ENCODE results near the gene ARHGEF12. TPM values are rescaled to one million over a fixed set of nuclear protein-coding genes. Genes with fewer than 3 reads are reported as not detected.
A peak's percentile ranks its signal among the peaks of the same experiment; 100 is the strongest.

Gene ARHGEF12
- polyA plus RNA-seq, 1 experiment: 16.9 TPM

DNA sequence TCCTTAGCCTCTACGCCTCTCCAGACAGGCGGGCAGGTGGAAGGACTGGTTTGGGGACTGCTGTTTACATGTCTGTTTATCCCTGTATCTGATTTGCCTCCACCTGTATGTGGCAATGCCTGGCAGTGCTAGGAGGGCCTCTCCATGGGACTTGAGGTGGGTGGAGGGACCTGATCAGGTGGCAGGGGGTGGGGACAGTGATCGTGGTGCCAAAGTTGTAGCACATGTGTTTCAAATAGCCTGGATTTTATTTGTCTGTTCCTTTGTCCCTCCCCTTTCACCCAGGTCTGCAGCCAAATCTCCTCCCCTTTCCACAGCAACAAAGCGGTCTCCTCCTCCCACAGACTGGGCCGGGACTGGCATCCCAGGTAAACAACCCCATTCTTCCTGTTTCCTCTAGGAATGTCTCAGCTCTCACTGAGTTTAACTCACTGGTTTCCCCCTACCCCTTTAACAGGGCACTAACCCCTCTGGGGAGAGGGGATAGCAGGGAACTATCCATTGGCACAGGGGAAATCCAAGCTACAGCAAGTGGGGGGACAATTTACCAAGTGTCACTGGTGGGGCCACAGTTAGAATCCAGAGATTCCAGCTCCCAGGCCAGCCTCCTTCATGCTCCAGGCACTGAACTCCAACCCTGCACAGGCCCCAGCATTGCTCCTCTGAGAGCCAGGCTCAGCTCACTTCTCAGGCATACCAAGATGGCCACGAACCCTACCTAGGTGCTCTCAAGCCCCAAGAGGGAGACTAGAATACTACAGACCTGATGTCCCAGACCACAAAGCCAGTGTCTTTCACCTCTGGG lies 34.0 kb upstream of the ARHGEF12 start:
- H3K36me3 ChIP-seq (ENCODE audit: control insufficient read depth, insufficient read depth, low read length): no peaks in the 10 kb centered on the region
- no peak overlapping the region for H3K4me3 ChIP-seq (ENCODE audit: low read depth, low read length)
- ChIA-PET POLR2A (no interaction called here), CTCF (interaction anchor here (0.6 to 10.5 kb wide), 28 partner anchors 8 to 806 kb away, joined by 3 to 219 read pairs (median 7); partner anchors contain the start of genes ARHGEF12, OAF, POU2F3 and TLCD5)
- no peak for DNase-seq (ENCODE audit: low read depth)
- TF ChIP-seq, protein P1, sequence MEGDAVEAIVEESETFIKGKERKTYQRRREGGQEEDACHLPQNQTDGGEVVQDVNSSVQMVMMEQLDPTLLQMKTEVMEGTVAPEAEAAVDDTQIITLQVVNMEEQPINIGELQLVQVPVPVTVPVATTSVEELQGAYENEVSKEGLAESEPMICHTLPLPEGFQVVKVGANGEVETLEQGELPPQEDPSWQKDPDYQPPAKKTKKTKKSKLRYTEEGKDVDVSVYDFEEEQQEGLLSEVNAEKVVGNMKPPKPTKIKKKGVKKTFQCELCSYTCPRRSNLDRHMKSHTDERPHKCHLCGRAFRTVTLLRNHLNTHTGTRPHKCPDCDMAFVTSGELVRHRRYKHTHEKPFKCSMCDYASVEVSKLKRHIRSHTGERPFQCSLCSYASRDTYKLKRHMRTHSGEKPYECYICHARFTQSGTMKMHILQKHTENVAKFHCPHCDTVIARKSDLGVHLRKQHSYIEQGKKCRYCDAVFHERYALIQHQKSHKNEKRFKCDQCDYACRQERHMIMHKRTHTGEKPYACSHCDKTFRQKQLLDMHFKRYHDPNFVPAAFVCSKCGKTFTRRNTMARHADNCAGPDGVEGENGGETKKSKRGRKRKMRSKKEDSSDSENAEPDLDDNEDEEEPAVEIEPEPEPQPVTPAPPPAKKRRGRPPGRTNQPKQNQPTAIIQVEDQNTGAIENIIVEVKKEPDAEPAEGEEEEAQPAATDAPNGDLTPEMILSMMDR (IDR thresholded peaks at IDR 0.05; ENCODE audit: insufficient read depth, low read depth, low read length): no peak
- peaks cover 10% of the 10 kb centered on the region for H3K27me3 ChIP-seq (ENCODE audit: control insufficient read depth, insufficient read depth, low read length)

DNA sequence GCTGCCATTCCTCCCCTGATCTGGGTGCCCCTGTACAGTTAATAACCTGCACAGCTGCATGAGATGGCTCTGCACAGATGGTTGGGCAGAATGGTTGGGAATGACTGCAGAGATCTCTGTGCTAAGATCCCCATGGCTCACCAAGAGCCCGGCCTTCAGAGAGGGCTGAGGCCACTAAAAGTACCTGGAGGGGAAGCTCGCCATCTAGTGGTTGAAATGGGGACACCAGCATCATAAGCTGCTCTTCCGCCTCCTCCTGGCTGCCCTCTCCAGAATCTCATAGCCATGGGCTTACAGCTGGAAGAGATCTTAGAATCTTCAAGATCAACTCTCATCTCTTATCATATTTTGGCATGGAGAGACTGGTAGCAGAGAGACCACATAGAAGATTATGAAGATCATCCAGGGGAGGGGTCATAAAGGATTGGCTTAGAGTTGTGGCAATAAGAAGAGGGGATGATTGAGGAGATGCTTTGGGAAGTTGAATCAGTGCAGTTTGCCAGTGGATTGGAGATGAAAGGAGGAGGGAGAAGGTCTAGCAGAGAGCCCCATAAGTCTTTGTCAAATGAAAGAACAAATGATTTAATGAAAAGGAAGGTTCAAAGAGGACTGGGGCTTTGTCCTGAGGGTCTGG lies 33.1 kb upstream of the ARHGEF12 start:
- Histone ChIP-seq H3K36me3 (ENCODE audit: control insufficient read depth, insufficient read depth, low read length) (no peaks in the 10 kb centered on the region), H3K27me3 (ENCODE audit: control insufficient read depth, insufficient read depth, low read length) (peaks cover 7% of the 10 kb centered on the region), H3K4me3 (ENCODE audit: low read depth, low read length) (no peak overlapping the region)
- CTCF ChIA-PET: interaction anchor here (0.6 to 10.5 kb wide), 30 partner anchors 9 to 807 kb away, joined by 3 to 219 read pairs (median 6); partner anchors contain the start of genes ARHGEF12, OAF, POU2F3 and TLCD5
- POLR2A ChIA-PET: no interaction called here
- TF ChIP-seq, protein P1 (IDR thresholded peaks at IDR 0.05; ENCODE audit: insufficient read depth, low read depth, low read length): peak; percentile 96
- no peak for DNase-seq (ENCODE audit: low read depth)

DNA sequence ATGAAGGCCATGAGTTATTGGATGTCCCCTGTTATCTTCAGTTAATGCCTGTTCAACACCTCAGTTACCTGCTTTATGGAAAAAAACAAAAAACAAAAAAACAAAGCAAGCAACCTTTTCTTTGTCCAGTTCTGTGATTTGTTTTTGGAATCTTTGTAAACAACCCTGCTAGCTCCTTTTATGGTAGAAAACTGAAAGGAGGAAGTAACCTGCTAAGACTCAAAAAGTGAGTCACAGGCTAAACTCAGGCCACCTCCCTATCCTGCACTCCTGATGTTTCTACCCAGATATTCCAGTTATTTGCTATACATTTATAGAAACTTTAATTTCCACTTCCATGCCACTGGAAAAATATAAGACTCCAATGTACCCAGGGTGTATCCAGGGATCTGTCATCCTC lies 31.7 kb upstream of the ARHGEF12 start:
- H3K36me3 ChIP-seq (ENCODE audit: control insufficient read depth, insufficient read depth, low read length): no peaks in the 10 kb centered on the region
- POLR2A ChIA-PET: no interaction called here
- H3K27me3 ChIP-seq (ENCODE audit: control insufficient read depth, insufficient read depth, low read length): peaks cover 4% of the 10 kb centered on the region
- CTCF ChIA-PET: interaction anchor here (0.6 to 10.5 kb wide), 8 partner anchors 14 to 576 kb away, joined by 3 to 219 read pairs (median 34); partner anchors contain the start of genes ARHGEF12, NECTIN1 and POU2F3
- no peak overlapping the region for H3K4me3 ChIP-seq (ENCODE audit: low read depth, low read length)
- TF ChIP-seq, protein P1 (IDR thresholded peaks at IDR 0.05; ENCODE audit: insufficient read depth, low read depth, low read length): no peak
- DNase-seq (ENCODE audit: low read depth): no peak

DNA sequence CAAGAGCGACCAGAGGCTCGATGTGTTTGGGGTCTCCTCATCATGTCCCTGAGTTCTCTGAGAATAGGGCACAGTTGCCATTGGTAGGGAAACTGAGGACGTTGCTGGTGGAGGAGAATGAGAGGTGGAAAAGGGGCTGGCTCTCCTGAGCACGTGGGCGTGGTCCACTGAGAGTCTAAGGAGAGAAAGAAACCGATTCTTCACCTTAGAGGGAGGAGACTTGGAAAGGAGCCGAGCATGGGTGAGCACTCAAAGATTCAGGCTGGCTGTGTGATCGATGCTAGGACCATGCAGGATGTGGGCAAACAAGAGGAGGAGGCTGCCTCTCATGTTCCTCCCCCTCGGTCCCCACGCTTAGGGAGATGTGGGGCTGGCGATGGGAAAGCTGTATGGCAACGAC lies 30.9 kb upstream of the ARHGEF12 start:
- H3K4me3 ChIP-seq (ENCODE audit: low read depth, low read length): no peak overlapping the region
- H3K36me3 ChIP-seq (ENCODE audit: control insufficient read depth, insufficient read depth, low read length): no peaks in the 10 kb centered on the region
- CTCF ChIA-PET: interaction anchor here (0.7 to 10.5 kb wide), 2 partner anchors 27 to 134 kb away, joined by 3 to 187 read pairs; no protein-coding TSS in a partner anchor
- peaks cover 7% of the 10 kb centered on the region for H3K27me3 ChIP-seq (ENCODE audit: control insufficient read depth, insufficient read depth, low read length)
- TF ChIP-seq, protein P1 (IDR thresholded peaks at IDR 0.05; ENCODE audit: insufficient read depth, low read depth, low read length): no peak
- POLR2A ChIA-PET: no interaction called here
- DNase-seq (ENCODE audit: low read depth): no peak

Measured in BJ (cell line).